T-cell (primary cell): ENCODE data around the gene FAM114A1. TPM values are rescaled to one million over a fixed set of nuclear protein-coding genes. Genes with fewer than 3 reads are reported as not detected.
"Not testable (repeated sequence)": the region's sequence is repeated elsewhere in the genome, so short reads cannot be mapped to it uniquely, and the experiment has no call there.

Source experiments
- ATAC-seq, 4 experiments: fragments of 200-7000 bp in 3 of 4; fragments of 150-1000 bp in 1 of 4; cut with Tn5 transposase; replicated peaks in 1 of 4; 1 replicate in 3 of 4; 2 replicates in 1 of 4; pipeline ENCODE4 v1.10.0; 2021; ENCODE audit warnings: moderate library complexity in 3 of 4, mild to moderate bottlenecking in 2 of 4, moderate number of reproducible peaks in 1 of 4
- CTCF ChIA-PET, 2 donors: fragments of 300-600 bp; sonication (Branson Sonifier 250); formaldehyde crosslinking; loops; one replicate each; lab custom pipeline; 2022; ENCODE audit warnings: antibody characterized with exemption in 2 of 2; lab: Charles Lee
- POLR2A ChIA-PET, 2 donors: fragments of 300-600 bp; sonication (Branson Sonifier 250); formaldehyde crosslinking; loops; one replicate each; lab custom pipeline; 2022; ENCODE audit warnings: antibody characterized with exemption in 2 of 2; lab: Charles Lee
- DNase-seq, 35 experiments: peaks; one replicate each; pipeline versions ENCODE4 v3.0.0 to v3.0.0-alpha.2; 2013 to 2023
- H3K27ac ChIP-seq: one replicate; pipeline ENCODE4 v1.5.1; 2013; ENCODE audit warnings: low read length
- H3K27me3 ChIP-seq, 2 experiments: replicated peaks in 1 of 2; 1 replicate in 1 of 2; 2 replicates in 1 of 2; pipeline versions ENCODE4 v1.6.1 to v1.7.0; 2013; ENCODE audit warnings: low read length in 1 of 2, mixed read lengths in 1 of 2; ENCODE audit not compliant: control insufficient read depth in 2 of 2, insufficient read depth in 2 of 2; ENCODE audit errors: extremely low read depth in 1 of 2
- H3K36me3 ChIP-seq, 2 donors: 1 replicate in 1 of 2; 2 replicates in 1 of 2; pipeline versions ENCODE4 v1.6.1 to v1.7.0; 2013; ENCODE audit warnings: low read length in 1 of 2; ENCODE audit not compliant: control insufficient read depth in 2 of 2, insufficient read depth in 1 of 2; ENCODE audit errors: extremely low read depth in 1 of 2
- H3K4me1 ChIP-seq, 2 experiments: 1 replicate in 1 of 2; 2 replicates in 1 of 2; pipeline versions ENCODE4 v1.6.1 to v1.7.0; 2013; ENCODE audit warnings: low read length in 2 of 2, mixed read lengths in 1 of 2; ENCODE audit not compliant: insufficient read depth in 2 of 2, control insufficient read depth in 1 of 2; ENCODE audit errors: extremely low read depth in 1 of 2
- H3K4me3 ChIP-seq, 2 donors: 1 replicate in 1 of 2; 2 replicates in 1 of 2; pipeline versions ENCODE4 v1.5.1 to v1.7.0; 2013; ENCODE audit warnings: mild to moderate bottlenecking in 2 of 2, low read length in 1 of 2, moderate library complexity in 1 of 2; ENCODE audit not compliant: control insufficient read depth in 1 of 2; ENCODE audit errors: extremely low read depth in 1 of 2
- H3K9me3 ChIP-seq: 2 replicates; pipeline ENCODE4 v1.7.0; 2013
- H3K27ac Mint-ChIP-seq, 2 donors: one replicate each; pipeline ENCODE4 v1.8.0; 2020 to 2021; ENCODE audit warnings: mild to moderate bottlenecking in 2 of 2, mixed read lengths in 2 of 2
- H3K27me3 Mint-ChIP-seq, 2 donors: one replicate each; pipeline ENCODE4 v1.8.0; 2021 to 2022; ENCODE audit warnings: mixed read lengths in 2 of 2
- H3K36me3 Mint-ChIP-seq: one replicate; pipeline ENCODE4 v1.8.0; 2021; ENCODE audit warnings: mixed read lengths
- H3K4me1 Mint-ChIP-seq, 3 donors: one replicate each; pipeline ENCODE4 v1.8.0; 2020 to 2022; ENCODE audit warnings: mixed read lengths in 3 of 3, mild to moderate bottlenecking in 1 of 3
- H3K4me3 Mint-ChIP-seq, 3 donors: one replicate each; pipeline ENCODE4 v1.8.0; 2020 to 2022; ENCODE audit warnings: mild to moderate bottlenecking in 3 of 3, mixed read lengths in 3 of 3, moderate library complexity in 3 of 3
- H3K9me3 Mint-ChIP-seq, 3 donors: one replicate each; pipeline ENCODE4 v1.8.0; 2020 to 2022; ENCODE audit warnings: mixed read lengths in 3 of 3
- WGBS: methylation state at CpG from one replicate; pipeline ENCODE4 v1.1.5; 2013; ENCODE audit warnings: missing lambda C conversion rate; ENCODE audit not compliant: insufficient coverage; 5-methylcytosine and 5-hydroxymethylcytosine counted together
- total RNA-seq, 35 experiments: library from RNA in 6 of 35; stranded (reverse) in 6 of 35; fragments of 120-200 nt in 1 of 35; gene quantifications; one replicate each; pipeline versions ENCODE4 v1.2.1 to v1.2.4 and lab custom pipeline; 2013 to 2026

FAM114A1 gene
- total RNA-seq, 5 donors from 2014 or later (not counting 1 experiment from before 2014, with no cell fraction given) = 0.35 to 0.79 (median 0.39) TPM; not detected in 1

DNA sequence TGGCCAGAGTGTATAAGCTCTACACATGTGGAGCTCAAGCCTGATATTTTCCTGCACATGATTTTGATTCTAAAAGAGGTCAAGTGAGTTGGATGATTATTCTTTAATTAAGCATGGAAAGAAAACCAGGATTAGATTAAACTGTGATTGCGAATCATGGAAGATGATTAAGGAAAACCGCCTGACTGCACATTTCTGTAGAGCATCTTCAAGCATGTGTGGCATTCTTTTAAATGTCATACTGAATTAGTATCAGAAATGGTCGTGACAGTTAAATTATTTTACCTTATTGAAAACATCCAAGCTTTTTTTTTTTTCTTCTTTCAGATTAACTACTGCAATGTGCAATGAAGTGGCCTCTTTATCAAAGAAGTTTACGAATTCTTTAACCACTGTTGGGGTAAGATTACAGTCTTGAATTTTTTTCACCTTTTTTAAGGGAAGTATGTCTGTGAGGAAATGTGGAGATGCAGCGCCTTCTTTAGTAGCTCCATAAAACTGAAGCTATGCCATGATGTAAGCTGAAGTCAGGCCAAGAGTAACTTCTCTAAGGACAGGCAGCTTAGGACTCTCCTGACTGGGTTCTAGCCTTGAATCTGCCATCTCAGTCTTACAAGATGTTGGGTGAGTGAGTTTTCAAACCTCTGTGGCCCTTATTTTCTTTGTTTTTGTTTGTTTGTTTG lies 67.9 kb downstream of the FAM114A1 start:
- no peak overlapping the region for H3K27ac Mint-ChIP-seq
- H3K4me3 ChIP-seq = no peak overlapping the region
- ATAC-seq = no peak
- DNase-seq = no peak
- no peaks in the 10 kb centered on the region for H3K36me3 Mint-ChIP-seq
- no peaks in the 10 kb centered on the region for H3K9me3 ChIP-seq
- H3K9me3 Mint-ChIP-seq = no peaks in the 10 kb centered on the region
- H3K27me3 Mint-ChIP-seq = no peaks in the 10 kb centered on the region
- ChIA-PET CTCF (interaction anchor here (0.5 to 0.7 kb wide), 4 partner anchors 33 to 988 kb away, joined by 3 to 10 read pairs (median 4); no protein-coding TSS in a partner anchor), POLR2A (no interaction called here)
- H3K27me3 ChIP-seq = peaks cover 0 to 2% of the 10 kb centered on the region in 2 experiments
- 100% methylated on average over 1 of the region's 5 CpGs for WGBS
- no peaks in the 10 kb centered on the region for H3K4me1 ChIP-seq
- H3K4me1 Mint-ChIP-seq = no peaks in the 10 kb centered on the region
- H3K36me3 ChIP-seq = no peaks in the 10 kb centered on the region
- no peak overlapping the region for H3K27ac ChIP-seq
- no peak overlapping the region for H3K4me3 Mint-ChIP-seq

- Mint-ChIP-seq H3K27me3 (no peaks in the 10 kb centered on the region), H3K9me3 (no peaks in the 10 kb centered on the region), H3K4me1 (peaks cover 0 to 2% (median 0%) of the 10 kb centered on the region in 3 donors), H3K4me3 (no peak overlapping the region), H3K27ac (no peak overlapping the region), H3K36me3 (no peaks in the 10 kb centered on the region)
- Histone ChIP-seq H3K27me3 (no peaks in the 10 kb centered on the region), H3K4me1 (no peaks in the 10 kb centered on the region), H3K4me3 (no peak overlapping the region), H3K27ac (no peak overlapping the region), H3K36me3 (no peaks in the 10 kb centered on the region), H3K9me3 (no peaks in the 10 kb centered on the region)
- ChIA-PET POLR2A (no interaction called here), CTCF (interaction anchor here in 1 of 2 donors (0.6 kb wide), 1 partner anchor 877 kb away, joined by 3 read pairs; no protein-coding TSS in a partner anchor)
- DNase-seq (no peak), ATAC-seq (no peak)
- WGBS = no CpG with 5 or more reads among the region's 1 CpG
Measured at GRCh38 chr4:38939165-38939564, 71.6 kb downstream of the FAM114A1 start.

- no peak for ATAC-seq
- 100% methylated on average over 1 of the region's 3 CpGs for WGBS
- H3K4me1 Mint-ChIP-seq = peaks cover 0 to 2% (median 0%) of the 10 kb centered on the region in 3 donors
- H3K4me1 ChIP-seq = no peaks in the 10 kb centered on the region
- no peaks in the 10 kb centered on the region for H3K9me3 ChIP-seq
- no peak overlapping the region for H3K27ac ChIP-seq
- no peak overlapping the region for H3K4me3 ChIP-seq
- ChIA-PET CTCF (no interaction called here), POLR2A (no interaction called here)
- no peaks in the 10 kb centered on the region for H3K9me3 Mint-ChIP-seq
- H3K36me3 Mint-ChIP-seq = no peaks in the 10 kb centered on the region
- no peaks in the 10 kb centered on the region for H3K27me3 ChIP-seq
- H3K27me3 Mint-ChIP-seq = no peaks in the 10 kb centered on the region
- no peaks in the 10 kb centered on the region for H3K36me3 ChIP-seq
- no peak overlapping the region for H3K4me3 Mint-ChIP-seq
- no peak overlapping the region for H3K27ac Mint-ChIP-seq
- no peak for DNase-seq
Measured at GRCh38 chr4:38940476-38940875, 72.9 kb downstream of the FAM114A1 start.

- H3K27ac ChIP-seq, DNase-seq, POLR2A ChIA-PET, H3K4me1 Mint-ChIP-seq, H3K27me3 ChIP-seq, H3K36me3 ChIP-seq, H3K4me3 Mint-ChIP-seq, ATAC-seq, H3K36me3 Mint-ChIP-seq, H3K27me3 Mint-ChIP-seq, H3K4me1 ChIP-seq, H3K9me3 ChIP-seq, H3K27ac Mint-ChIP-seq, H3K9me3 Mint-ChIP-seq, H3K4me3 ChIP-seq: not testable (repeated sequence)
- WGBS = 83% methylated on average over 1 of the region's 3 CpGs
- CTCF ChIA-PET = interaction anchor here in 1 of 2 donors (0.9 kb wide), 1 partner anchor 37 kb away, joined by 3 read pairs; no protein-coding TSS in a partner anchor
Measured at GRCh38 chr4:38941906-38942305, 74.3 kb downstream of the FAM114A1 start.

GRCh38 chr4:38943343-38943742 lies 75.7 kb downstream of the FAM114A1 start:
- Mint-ChIP-seq H3K36me3 (no peaks in the 10 kb centered on the region), H3K27ac (no peak overlapping the region), H3K9me3 (no peaks in the 10 kb centered on the region), H3K4me1 (peaks cover 3 to 12% (median 5%) of the 10 kb centered on the region in 3 donors), H3K4me3 (no peak overlapping the region), H3K27me3 (no peaks in the 10 kb centered on the region)
- no peak for DNase-seq
- H3K36me3 ChIP-seq = no peaks in the 10 kb centered on the region
- H3K4me1 ChIP-seq = no peaks in the 10 kb centered on the region
- no peaks in the 10 kb centered on the region for H3K9me3 ChIP-seq
- ATAC-seq = no peak
- POLR2A ChIA-PET = interaction anchor here in 1 of 2 donors (0.6 kb wide), 2 partner anchors 907 to 1116 kb away, joined by 3 to 4 read pairs; no protein-coding TSS in a partner anchor
- H3K27ac ChIP-seq = no peak overlapping the region
- H3K4me3 ChIP-seq = no peak overlapping the region
- H3K27me3 ChIP-seq = no peaks in the 10 kb centered on the region
- WGBS = 92% methylated on average over 2 of the region's 4 CpGs
- CTCF ChIA-PET = interaction anchor here in 1 of 2 donors (0.6 kb wide), 1 partner anchor 14 kb away, joined by 8 read pairs; no protein-coding TSS in a partner anchor

DNA sequence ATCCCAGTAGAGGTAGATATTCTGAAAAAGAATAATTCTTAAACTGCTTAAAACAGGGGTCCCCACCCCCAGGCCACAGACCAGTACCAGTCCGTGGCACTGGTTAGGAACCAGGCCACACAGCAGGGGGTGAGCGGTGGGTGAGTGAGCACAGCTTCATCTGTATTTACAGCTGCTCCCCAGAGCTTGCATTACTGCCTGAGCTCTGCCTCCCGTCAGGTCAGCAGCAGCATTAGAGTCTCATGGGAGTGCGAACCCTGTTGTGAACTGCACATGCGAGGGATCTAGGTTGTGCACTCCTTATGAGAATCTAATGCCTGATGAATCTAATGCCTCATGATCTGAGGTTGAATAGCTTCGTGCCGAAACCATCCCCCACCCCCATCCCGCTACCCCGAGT lies 76.8 kb downstream of the FAM114A1 start:
- POLR2A ChIA-PET = no interaction called here
- 94% methylated on average over 3 of the region's 9 CpGs for WGBS
- no peak overlapping the region for H3K27ac Mint-ChIP-seq

More for the DNA sequence above, 76.8 kb downstream of the FAM114A1 start:
- Histone ChIP-seq H3K4me3 (no peak overlapping the region), H3K4me1 (peaks cover 6 to 9% of the 10 kb centered on the region in 2 experiments), H3K27me3 (no peaks in the 10 kb centered on the region), H3K27ac (no peak overlapping the region), H3K36me3 (no peaks in the 10 kb centered on the region), H3K9me3 (no peaks in the 10 kb centered on the region)
- Mint-ChIP-seq H3K4me1 (peaks cover 14 to 21% (median 16%) of the 10 kb centered on the region in 3 donors), H3K27me3 (no peaks in the 10 kb centered on the region), H3K36me3 (no peaks in the 10 kb centered on the region), H3K4me3 (no peak overlapping the region), H3K9me3 (no peaks in the 10 kb centered on the region)
- CTCF ChIA-PET = interaction anchor here in 1 of 2 donors (1.4 kb wide), 1 partner anchor 189 kb away, joined by 3 read pairs; no protein-coding TSS in a partner anchor
- DNase-seq = no peak
- ATAC-seq = no peak
